GM23338 (cell line): ENCODE measurements around the gene ADAMTS20.

Experiments used
- CTCF ChIP-seq, 2 experiments: fragments of 200-600 bp in 1 of 2; sonication (generic) in 1 of 2; conservative IDR thresholded peaks; 2 replicates each; pipeline versions ENCODE4 v1.5.1 to v1.6.1; 2016 to 2017; ENCODE audit warnings: antibody characterized with exemption in 2 of 2, low read depth in 2 of 2, mild to moderate bottlenecking in 2 of 2, moderate library complexity in 1 of 2
- ETS1 ChIP-seq: IDR thresholded peaks from 2 replicates; pipeline ENCODE4 v1.6.1; 2016; ENCODE audit warnings: antibody characterized with exemption
- EZH2 ChIP-seq: fragments of 200-600 bp; sonication (generic); IDR thresholded peaks from one replicate; pipeline ENCODE4 v1.8.0; 2017; ENCODE audit warnings: antibody characterized with exemption, mild to moderate bottlenecking, low read depth; ENCODE audit not compliant: unreplicated experiment
- EZH2phosphoT487 ChIP-seq: fragments of 200-600 bp; sonication (generic); IDR thresholded peaks from one replicate; pipeline ENCODE4 v1.8.1; 2018; ENCODE audit warnings: antibody characterized with exemption; ENCODE audit not compliant: unreplicated experiment
- POLR2AphosphoS5 ChIP-seq: IDR thresholded peaks from 2 replicates; pipeline ENCODE4 v1.6.1; 2016; ENCODE audit warnings: antibody characterized with exemption, low read depth
- REST ChIP-seq: IDR thresholded peaks from one replicate; pipeline ENCODE4 v1.6.1; 2018; ENCODE audit warnings: antibody characterized with exemption; ENCODE audit not compliant: unreplicated experiment
- STAT1 ChIP-seq: IDR thresholded peaks from one replicate; pipeline ENCODE4 v1.6.1; 2016; ENCODE audit warnings: antibody characterized with exemption; ENCODE audit not compliant: unreplicated experiment

- TF ChIP-seq CTCF (conservative IDR thresholded peaks at IDR 0.05; ENCODE audit: low read depth in 2 of 2) (no peak), EZH2phosphoT487 (no peak), REST (no peak), ETS1 (no peak), EZH2 (no peak), POLR2AphosphoS5 (no peak), STAT1 (no peak)
Observed at GRCh38 chr12:43401096-43401495, 150.9 kb downstream of the ADAMTS20 start.
